Inflammatory macrophage treated with lipopolysaccharide for 1 hour (primary cell): ENCODE results near the gene PRPF38A.

Experiments used
- DNase-seq, 2 donors: peaks; one replicate each; pipeline ENCODE4 v3.0.0-alpha.2; 2020 to 2022

The PRPF38A gene

GRCh38 chr1:52463891-52464290 lies 59.5 kb downstream of the PRPF38A start:
- no peak for DNase-seq

- no peak for DNase-seq
These were observed 64.7 kb downstream of the PRPF38A start for GRCh38 chr1:52469108-52469507.
